Upper lobe of left lung (tissue), 6 donors: Measurements from ENCODE around the gene RNF150. TPM values are rescaled to one million over a fixed set of nuclear protein-coding genes. Genes with fewer than 3 reads are reported as not detected.

Experiments used
- ATAC-seq, 2 donors: fragments of 200-7000 bp; cut with Tn5 transposase; one replicate each; pipeline ENCODE4 v1.9.1; 2022; ENCODE audit warnings: mild to moderate bottlenecking in 2 of 2, moderate library complexity in 2 of 2; ENCODE audit not compliant: low FRiP score in 2 of 2
- DNase-seq, 2 donors: peaks; one replicate each; pipeline ENCODE4 v3.0.0-alpha.2; 2019 to 2020
- H3K27ac ChIP-seq, 4 donors: fragments of 200-600 bp; sonication (generic); one replicate each; pipeline ENCODE4 v1.5.1; 2016 to 2019
- H3K27me3 ChIP-seq, 4 donors: fragments of 200-600 bp; sonication (generic); one replicate each; pipeline ENCODE4 v1.5.1; 2017 to 2019
- H3K36me3 ChIP-seq, 4 donors: fragments of 200-600 bp; sonication (generic); one replicate each; pipeline ENCODE4 v1.5.1; 2016 to 2019
- H3K4me1 ChIP-seq, 4 donors: fragments of 200-600 bp; sonication (generic); one replicate each; pipeline ENCODE4 v1.5.1; 2018 to 2019
- H3K4me3 ChIP-seq, 4 donors: fragments of 200-600 bp; sonication (generic); one replicate each; pipeline ENCODE4 v1.5.1; 2017 to 2019; ENCODE audit warnings: mild to moderate bottlenecking in 2 of 4, moderate library complexity in 1 of 4
- H3K9me3 ChIP-seq, 4 donors: fragments of 200-600 bp; sonication (generic); one replicate each; pipeline ENCODE4 v1.5.1; 2018 to 2019
- CTCF ChIP-seq, 6 experiments: fragments of 450-650 bp in 4 of 6; fragments of 200-600 bp in 2 of 6; sonication (generic) in 2 of 6; IDR thresholded peaks; one replicate each; pipeline ENCODE4 v1.5.1; 2016 to 2019; ENCODE audit warnings: antibody characterized with exemption in 6 of 6
- EP300 ChIP-seq, 4 donors: sonication (generic); formaldehyde crosslinking; IDR thresholded peaks; one replicate each; pipeline ENCODE4 v1.5.1; 2017; ENCODE audit warnings: antibody characterized with exemption in 4 of 4, control low read depth in 2 of 4
- POLR2A ChIP-seq, 4 donors: fragments of 450-650 bp; IDR thresholded peaks; one replicate each; pipeline ENCODE4 v1.5.1; 2016 to 2017; ENCODE audit warnings: antibody characterized with exemption in 4 of 4, mild to moderate bottlenecking in 2 of 4
- POLR2AphosphoS5 ChIP-seq, 2 donors: sonication (generic); formaldehyde crosslinking; IDR thresholded peaks; one replicate each; pipeline ENCODE4 v1.5.1; 2017; ENCODE audit warnings: antibody characterized with exemption in 2 of 2
- WGBS, 2 donors: methylation state at CpG; one replicate each; pipeline ENCODE4 v1.1.5; 2017 to 2018; 5-methylcytosine and 5-hydroxymethylcytosine counted together
- total RNA-seq, 6 donors: library from RNA; depleted of rRNA in 4 of 6; stranded (reverse); fragments of >200 nt in 4 of 6; gene quantifications; one replicate each; pipeline versions ENCODE4 v1.1.0 to v1.2.1, GENCODE V29; 2016 to 2021
- donor health status: DM: no; HTN: no; CAD: no; lungs with moderate emphysema.
- donor health status: DM: no; HTN: yes; CAD: no; lungs with severe emphysema.

RNF150 gene
- total RNA-seq, 6 donors from 2014 or later: 0.46 to 2.1 (median 1.4) TPM

- peaks cover 13 to 23% (median 16%) of the 10 kb centered on the region in 4 donors for H3K4me1 ChIP-seq
- peak in 1 of 2 donors; percentile 79 for DNase-seq
Measured at GRCh38 chr4:141132072-141132708, 1.1 kb downstream of the RNF150 start.

GRCh38 chr4:141131723-141132071 is 1.6 kb downstream of the RNF150 start:
- no peak for DNase-seq
- H3K4me1 ChIP-seq: peaks cover 13 to 23% (median 16%) of the 10 kb centered on the region in 4 donors
- H3K4me3 ChIP-seq: peak overlapping the region in 3 of 4 donors; percentile 51 to 69 (median 58)
- no peak for ATAC-seq
- WGBS, 2 donors: 20 to 27% methylated on average over 5 to 8 of the region's 8 CpGs
- H3K27ac ChIP-seq: no peak overlapping the region
- no peaks in the 10 kb centered on the region for H3K9me3 ChIP-seq
- H3K36me3 ChIP-seq: no peaks in the 10 kb centered on the region
- TF ChIP-seq POLR2A (IDR thresholded peaks at IDR 0.05) (no peak), POLR2AphosphoS5 (IDR thresholded peaks at IDR 0.05) (no peak), EP300 (IDR thresholded peaks at IDR 0.05) (no peak), CTCF (IDR thresholded peaks at IDR 0.05) (no peak)
- H3K27me3 ChIP-seq: peaks cover 0 to 17% (median 8%) of the 10 kb centered on the region in 4 donors

More at GRCh38 chr4:141132072-141132708, 1.1 kb downstream of the RNF150 start:
- Histone ChIP-seq H3K27me3 (peaks cover 0 to 17% (median 8%) of the 10 kb centered on the region in 4 donors), H3K36me3 (no peaks in the 10 kb centered on the region), H3K4me3 (peak overlapping the region; percentile 51 to 69 (median 56)), H3K9me3 (no peaks in the 10 kb centered on the region), H3K27ac (peak overlapping the region in 1 of 4 donors; percentile 49)
- no peak for TF ChIP-seq POLR2A (IDR thresholded peaks at IDR 0.05)
- no peak for TF ChIP-seq EP300 (IDR thresholded peaks at IDR 0.05)
- no peak for TF ChIP-seq POLR2AphosphoS5 (IDR thresholded peaks at IDR 0.05)
- TF ChIP-seq CTCF (IDR thresholded peaks at IDR 0.05): no peak
- peak; percentile 29 to 45 for ATAC-seq
- 5 to 10% methylated on average over 7 to 45 of the region's 64 CpGs for WGBS, 2 donors

- ATAC-seq (no peak), DNase-seq (no peak)
- H3K4me3 ChIP-seq: peak overlapping the region in 1 of 4 donors; percentile 69
- no peaks in the 10 kb centered on the region for H3K9me3 ChIP-seq
- no peak for TF ChIP-seq POLR2A (IDR thresholded peaks at IDR 0.05)
- no peak for TF ChIP-seq CTCF (IDR thresholded peaks at IDR 0.05)
- TF ChIP-seq POLR2AphosphoS5 (IDR thresholded peaks at IDR 0.05): no peak
- no peak for TF ChIP-seq EP300 (IDR thresholded peaks at IDR 0.05)
- H3K27me3 ChIP-seq: peaks cover 0 to 17% (median 8%) of the 10 kb centered on the region in 4 donors
- WGBS, 2 donors: 77 to 87% methylated on average over 6 of the region's 6 CpGs
- no peak overlapping the region for H3K27ac ChIP-seq
- peaks cover 13 to 23% (median 16%) of the 10 kb centered on the region in 4 donors for H3K4me1 ChIP-seq
- H3K36me3 ChIP-seq: no peaks in the 10 kb centered on the region
Measured at GRCh38 chr4:141130947-141131605, 2.2 kb downstream of the RNF150 start.

GRCh38 chr4:141127884-141128283 is 5.4 kb downstream of the RNF150 start:
- no peaks in the 10 kb centered on the region for H3K36me3 ChIP-seq
- no peak for DNase-seq
- H3K27me3 ChIP-seq: peaks cover 0 to 14% (median 6%) of the 10 kb centered on the region in 4 donors
- 73 to 79% methylated on average over 3 of the region's 3 CpGs for WGBS, 2 donors
- ATAC-seq: no peak
- H3K9me3 ChIP-seq: no peaks in the 10 kb centered on the region
- TF ChIP-seq POLR2A (IDR thresholded peaks at IDR 0.05) (no peak), POLR2AphosphoS5 (IDR thresholded peaks at IDR 0.05) (no peak), EP300 (IDR thresholded peaks at IDR 0.05) (no peak), CTCF (IDR thresholded peaks at IDR 0.05) (no peak)
- no peak overlapping the region for H3K4me3 ChIP-seq
- H3K4me1 ChIP-seq: peaks cover 9 to 13% (median 10%) of the 10 kb centered on the region in 4 donors
- no peak overlapping the region for H3K27ac ChIP-seq
